ENCODE results near the gene MCTP2. TPM values are rescaled to one million over a fixed set of nuclear protein-coding genes. Genes with fewer than 3 reads are reported as not detected.

MCTP2 gene
- total RNA-seq, 1 experiment from 2014 or later, result 7.4 TPM

DNA sequence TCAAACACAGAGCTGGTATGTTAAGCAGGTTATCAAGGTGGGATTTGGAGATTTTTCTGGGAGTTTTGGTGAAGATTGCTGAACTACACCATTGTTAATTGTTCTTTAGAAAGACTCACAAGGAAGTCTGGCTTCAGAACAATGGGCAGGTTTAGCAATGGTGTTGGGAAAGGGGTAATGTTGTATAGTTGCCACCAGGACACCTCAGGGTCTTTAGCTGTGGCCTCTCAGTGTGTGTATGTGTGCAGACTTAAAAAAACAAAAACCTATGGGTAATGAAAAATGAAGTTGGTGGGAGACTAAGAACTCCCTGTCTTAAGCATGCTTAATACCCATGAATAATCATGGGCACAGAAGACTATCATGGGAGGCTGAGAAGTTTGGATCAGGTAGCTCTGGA, 91.7 kb downstream of the MCTP2 start (continued):
- TF ChIP-seq, protein P1, sequence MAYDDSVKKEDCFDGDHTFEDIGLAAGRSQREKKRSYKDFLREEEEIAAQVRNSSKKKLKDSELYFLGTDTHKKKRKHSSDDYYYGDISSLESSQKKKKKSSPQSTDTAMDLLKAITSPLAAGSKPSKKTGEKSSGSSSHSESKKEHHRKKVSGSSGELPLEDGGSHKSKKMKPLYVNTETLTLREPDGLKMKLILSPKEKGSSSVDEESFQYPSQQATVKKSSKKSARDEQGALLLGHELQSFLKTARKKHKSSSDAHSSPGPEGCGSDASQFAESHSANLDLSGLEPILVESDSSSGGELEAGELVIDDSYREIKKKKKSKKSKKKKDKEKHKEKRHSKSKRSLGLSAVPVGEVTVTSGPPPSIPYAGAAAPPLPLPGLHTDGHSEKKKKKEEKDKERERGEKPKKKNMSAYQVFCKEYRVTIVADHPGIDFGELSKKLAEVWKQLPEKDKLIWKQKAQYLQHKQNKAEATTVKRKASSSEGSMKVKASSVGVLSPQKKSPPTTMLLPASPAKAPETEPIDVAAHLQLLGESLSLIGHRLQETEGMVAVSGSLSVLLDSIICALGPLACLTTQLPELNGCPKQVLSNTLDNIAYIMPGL (CRISPR knock-in tag; IDR thresholded peaks at IDR 0.05), result no peak
- TF ChIP-seq TCF7 (CRISPR knock-in tag; IDR thresholded peaks at IDR 0.05; ENCODE audit: low read depth), result no peak
- no peak for TF ChIP-seq ZNF671 (CRISPR knock-in tag; IDR thresholded peaks at IDR 0.05)
- TF ChIP-seq NFE2L1 (CRISPR knock-in tag; IDR thresholded peaks at IDR 0.05), result no peak
- no peak for TF ChIP-seq ZNF396 (CRISPR knock-in tag; IDR thresholded peaks at IDR 0.05; ENCODE audit: borderline replicate concordance)
- TF ChIP-seq ZNF532 (CRISPR knock-in tag; IDR thresholded peaks at IDR 0.05; ENCODE audit: borderline replicate concordance), result no peak
- TF ChIP-seq, protein P2, sequence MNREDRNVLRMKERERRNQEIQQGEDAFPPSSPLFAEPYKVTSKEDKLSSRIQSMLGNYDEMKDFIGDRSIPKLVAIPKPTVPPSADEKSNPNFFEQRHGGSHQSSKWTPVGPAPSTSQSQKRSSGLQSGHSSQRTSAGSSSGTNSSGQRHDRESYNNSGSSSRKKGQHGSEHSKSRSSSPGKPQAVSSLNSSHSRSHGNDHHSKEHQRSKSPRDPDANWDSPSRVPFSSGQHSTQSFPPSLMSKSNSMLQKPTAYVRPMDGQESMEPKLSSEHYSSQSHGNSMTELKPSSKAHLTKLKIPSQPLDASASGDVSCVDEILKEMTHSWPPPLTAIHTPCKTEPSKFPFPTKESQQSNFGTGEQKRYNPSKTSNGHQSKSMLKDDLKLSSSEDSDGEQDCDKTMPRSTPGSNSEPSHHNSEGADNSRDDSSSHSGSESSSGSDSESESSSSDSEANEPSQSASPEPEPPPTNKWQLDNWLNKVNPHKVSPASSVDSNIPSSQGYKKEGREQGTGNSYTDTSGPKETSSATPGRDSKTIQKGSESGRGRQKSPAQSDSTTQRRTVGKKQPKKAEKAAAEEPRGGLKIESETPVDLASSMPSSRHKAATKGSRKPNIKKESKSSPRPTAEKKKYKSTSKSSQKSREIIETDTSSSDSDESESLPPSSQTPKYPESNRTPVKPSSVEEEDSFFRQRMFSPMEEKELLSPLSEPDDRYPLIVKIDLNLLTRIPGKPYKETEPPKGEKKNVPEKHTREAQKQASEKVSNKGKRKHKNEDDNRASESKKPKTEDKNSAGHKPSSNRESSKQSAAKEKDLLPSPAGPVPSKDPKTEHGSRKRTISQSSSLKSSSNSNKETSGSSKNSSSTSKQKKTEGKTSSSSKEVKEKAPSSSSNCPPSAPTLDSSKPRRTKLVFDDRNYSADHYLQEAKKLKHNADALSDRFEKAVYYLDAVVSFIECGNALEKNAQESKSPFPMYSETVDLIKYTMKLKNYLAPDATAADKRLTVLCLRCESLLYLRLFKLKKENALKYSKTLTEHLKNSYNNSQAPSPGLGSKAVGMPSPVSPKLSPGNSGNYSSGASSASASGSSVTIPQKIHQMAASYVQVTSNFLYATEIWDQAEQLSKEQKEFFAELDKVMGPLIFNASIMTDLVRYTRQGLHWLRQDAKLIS (CRISPR knock-in tag; IDR thresholded peaks at IDR 0.05; ENCODE audit: borderline replicate concordance), result no peak
- no peak for TF ChIP-seq ZNF425 (CRISPR knock-in tag; conservative IDR thresholded peaks at IDR 0.05)
- no peak for TF ChIP-seq FOXP1 (CRISPR knock-in tag; IDR thresholded peaks at IDR 0.05; ENCODE audit: borderline replicate concordance)
- no peak for TF ChIP-seq RELA (CRISPR knock-in tag; IDR thresholded peaks at IDR 0.05; ENCODE audit: borderline replicate concordance)
- no peak for TF ChIP-seq USF2 (CRISPR knock-in tag; IDR thresholded peaks at IDR 0.05)
- TF ChIP-seq ELF4 (CRISPR knock-in tag; IDR thresholded peaks at IDR 0.05; ENCODE audit: low read depth), result no peak

All from WTC11 (cell line).